Inferior parietal cortex (tissue), 1 donor: ENCODE measurements around the gene PLEKHO2.

Experiments used
- DNase-seq: peaks from one replicate; pipeline ENCODE4 v3.0.0-alpha.2; 2016; ENCODE audit errors: extremely low spot score

Gene PLEKHO2

DNA sequence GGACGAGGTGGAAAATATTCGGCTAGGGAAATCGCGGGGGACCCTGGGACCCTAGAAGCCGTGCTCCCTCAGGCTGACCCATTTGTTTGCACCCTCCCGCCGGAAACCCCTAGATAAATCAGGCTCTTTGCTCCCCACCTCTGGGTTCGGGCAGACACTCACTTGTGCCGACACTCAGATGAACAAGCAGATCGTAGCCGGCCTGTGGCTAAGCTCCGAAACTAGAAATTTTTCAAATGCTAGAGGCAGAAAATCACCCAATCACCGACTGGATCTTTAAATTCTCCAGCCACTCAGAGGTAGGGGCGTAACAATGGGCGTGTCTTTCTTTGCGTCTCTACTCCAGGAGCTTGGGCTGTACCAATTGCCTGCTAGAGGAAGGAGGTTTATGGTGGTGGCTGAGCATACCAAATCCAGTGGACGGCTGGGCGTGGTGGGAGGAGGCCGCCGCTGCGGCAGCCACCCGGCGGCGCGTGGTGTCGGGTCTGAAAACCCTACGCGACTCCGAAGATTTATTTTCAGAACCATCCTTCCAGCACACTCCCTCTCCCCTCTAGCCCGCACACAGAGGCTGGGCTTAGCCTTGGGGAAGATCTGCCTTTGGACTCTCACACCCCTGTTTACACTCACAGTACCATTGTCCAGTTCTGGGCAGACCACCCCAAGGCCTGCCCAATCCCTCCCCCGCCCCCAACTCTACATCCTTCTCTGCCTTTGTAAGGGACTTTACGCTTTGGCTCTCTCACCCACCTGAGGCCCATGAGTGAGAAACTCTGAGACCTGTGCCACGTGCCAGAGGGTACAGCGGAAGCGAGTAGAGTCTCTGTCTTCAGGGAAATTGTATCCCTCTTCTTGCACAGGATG is 16.1 kb upstream of the PLEKHO2 start, which contains the start of gene PIF1:
Gene PIF1 (minus strand): TSS at position 217 of the 864 bp plus-strand sequence. CDS start 1,312 bp downstream, outside the sequence.
- peak; percentile 97 for DNase-seq

DNA sequence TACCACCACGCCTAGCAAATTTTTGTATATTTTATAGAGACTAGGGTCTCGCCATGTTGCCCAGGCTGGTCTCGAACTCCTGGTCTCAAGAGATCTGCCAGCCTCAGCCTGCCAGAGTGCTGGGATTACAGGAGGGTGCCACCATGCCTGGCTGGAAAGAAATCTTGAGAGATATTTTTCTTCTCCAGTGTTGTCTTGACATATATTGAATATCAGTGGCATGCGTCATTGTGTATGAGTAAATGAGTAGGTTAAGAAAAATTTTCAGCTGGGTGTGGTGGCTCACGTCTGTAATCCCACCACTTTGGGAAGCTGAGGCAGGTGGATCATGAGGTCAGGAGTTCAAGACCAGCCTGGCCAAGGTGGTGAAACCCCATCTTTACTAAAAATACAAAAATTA is 12.7 kb upstream of the PLEKHO2 start:
- no peak for DNase-seq

DNA sequence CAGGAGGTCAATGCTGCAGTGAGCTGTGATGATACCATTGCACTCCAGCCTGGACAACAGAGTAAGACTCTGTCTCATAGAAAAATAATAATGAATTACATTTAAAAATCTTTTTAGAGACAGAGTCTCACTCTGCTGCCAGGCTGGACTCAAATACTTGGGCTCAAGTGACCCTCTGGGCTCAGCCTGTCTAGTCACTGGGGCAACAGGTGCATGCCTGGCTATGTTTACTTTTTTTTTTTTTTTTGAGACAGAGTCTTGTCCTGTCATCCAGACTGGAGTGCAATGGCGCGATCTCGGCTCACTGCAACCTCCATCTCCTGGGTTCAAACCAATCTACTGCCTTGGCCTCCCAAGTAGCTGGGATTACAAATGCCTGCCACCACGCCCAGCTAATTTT is 8.0 kb upstream of the PLEKHO2 start:
- DNase-seq: no peak

DNA sequence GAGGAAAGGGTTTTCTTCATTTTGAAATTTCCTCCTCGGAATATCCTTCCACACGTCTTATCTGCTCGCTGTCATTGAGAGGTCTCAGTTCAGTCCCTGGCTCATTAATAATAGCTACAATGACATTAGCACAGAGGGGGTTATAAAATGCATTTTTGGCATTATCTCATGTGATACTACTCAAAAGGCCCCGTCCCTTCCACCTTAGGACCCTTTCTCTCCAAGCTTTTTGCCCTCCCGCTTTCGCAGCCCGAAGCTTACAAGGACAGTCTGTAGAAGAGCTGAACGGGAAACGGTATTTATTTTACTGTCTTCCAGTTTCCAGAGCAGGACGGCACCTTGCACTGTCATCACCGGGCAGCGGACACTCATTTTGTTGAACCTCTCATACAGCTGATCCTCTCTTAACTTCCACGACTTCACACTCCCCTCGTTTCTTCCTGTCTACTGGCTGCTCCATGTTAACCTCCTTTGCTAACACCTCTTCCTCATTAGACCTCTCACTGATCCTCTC is 5.6 kb upstream of the PLEKHO2 start:
- DNase-seq: no peak

DNA sequence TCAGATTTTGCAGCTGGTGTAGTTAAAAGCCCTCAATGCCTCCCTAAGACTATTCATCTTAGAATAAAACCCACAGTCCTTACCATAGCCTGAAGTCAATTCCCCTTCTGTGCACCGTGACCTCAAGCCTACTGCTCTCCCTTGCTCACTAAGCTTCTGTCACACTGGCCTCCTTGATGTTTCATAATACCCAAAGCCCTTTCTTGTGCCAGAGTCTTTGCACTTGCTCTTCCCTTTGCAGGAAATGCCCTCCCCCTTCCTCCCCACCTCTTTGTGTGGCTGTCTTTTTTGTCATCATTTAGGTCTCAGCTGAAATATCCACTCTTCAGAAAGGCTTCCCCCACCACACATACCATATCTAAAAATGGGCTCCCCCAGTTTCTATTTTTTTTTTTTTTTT is 4.2 kb upstream of the PLEKHO2 start:
- DNase-seq: no peak

DNA sequence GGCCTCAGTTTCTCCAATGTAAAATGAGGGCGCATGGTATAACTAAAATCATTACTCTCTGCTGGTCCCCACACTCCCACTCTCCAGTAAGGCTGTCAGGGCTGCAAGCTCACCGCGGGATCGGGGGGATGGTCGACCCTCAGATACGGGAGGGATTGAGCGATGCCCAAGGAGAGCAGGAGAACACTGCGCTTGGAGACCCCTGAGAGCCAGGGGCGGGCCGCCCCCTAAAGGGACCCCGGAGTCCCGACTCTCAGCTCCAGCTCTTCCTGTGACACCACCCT is 713 bp upstream of the PLEKHO2 start:
- DNase-seq: no peak

DNA sequence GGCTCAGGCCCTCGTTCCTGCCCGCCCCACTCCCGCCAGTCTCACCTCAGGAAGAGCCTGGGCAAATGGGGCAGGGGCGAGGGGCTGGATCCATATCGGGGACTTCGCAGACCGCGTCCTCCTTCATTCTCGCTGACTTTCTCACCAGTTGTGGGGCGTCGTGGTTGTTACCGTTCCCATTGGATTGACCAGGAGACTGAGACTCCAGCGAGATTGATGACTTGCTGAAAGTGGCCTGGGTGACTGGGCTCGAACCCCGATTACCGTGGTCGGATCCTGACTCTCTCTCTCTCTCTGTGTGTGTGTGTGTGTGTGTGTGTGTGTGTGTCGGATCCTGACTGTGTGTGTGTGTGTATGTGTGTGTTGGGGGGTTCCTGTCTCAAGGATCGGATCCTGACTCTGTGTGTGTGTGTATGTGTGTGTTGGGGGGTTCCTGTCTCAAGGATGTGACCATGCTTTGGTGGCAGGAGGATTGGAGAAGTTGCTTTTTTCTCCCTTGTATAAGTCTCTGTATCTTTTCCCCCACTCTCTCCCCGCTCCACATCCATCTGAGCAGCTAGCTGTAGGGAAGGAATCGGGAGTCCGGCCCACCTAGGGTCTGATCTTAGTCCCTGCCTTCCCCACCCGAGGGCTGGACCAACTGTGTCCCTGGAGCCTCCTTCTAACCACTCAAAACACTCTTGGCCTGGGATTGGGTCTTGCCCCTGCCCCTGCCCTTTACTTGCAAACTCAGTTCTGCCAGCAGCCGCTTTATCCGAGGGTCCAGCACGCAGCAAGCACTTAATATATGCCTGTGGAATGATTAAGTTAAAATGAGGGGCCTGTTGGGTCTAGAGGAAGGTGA is 603 bp downstream of the PLEKHO2 start:
- DNase-seq: no peak

DNA sequence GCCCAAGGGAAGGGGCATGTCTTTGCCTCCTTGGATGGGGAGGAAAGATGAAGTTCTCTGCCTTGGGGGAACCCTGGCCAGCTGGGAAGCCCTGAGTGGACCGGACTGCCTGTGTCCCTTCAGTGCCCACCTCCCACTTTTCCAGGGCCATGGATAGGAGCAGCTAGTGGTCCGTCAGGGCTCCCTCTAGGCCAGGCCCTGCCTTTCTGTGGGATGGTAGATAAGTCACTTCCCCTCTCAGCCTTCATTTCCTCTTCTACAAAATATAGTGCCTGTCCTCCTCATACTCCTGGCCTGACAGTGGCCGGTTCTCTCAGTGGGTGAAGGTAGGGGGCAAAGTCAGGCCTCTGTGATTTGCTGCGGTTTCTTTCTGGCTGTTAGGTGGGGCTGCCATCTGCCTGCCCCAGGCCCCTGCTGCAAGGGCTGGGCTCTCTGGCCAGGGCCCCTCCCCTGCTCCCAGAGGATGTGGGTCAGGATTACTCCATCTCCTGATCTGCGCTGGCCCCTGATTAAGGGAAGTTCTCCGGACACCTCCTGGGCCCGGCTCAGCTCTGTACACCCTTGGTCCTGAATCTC is 1.4 kb downstream of the PLEKHO2 start:
- no peak for DNase-seq

DNA sequence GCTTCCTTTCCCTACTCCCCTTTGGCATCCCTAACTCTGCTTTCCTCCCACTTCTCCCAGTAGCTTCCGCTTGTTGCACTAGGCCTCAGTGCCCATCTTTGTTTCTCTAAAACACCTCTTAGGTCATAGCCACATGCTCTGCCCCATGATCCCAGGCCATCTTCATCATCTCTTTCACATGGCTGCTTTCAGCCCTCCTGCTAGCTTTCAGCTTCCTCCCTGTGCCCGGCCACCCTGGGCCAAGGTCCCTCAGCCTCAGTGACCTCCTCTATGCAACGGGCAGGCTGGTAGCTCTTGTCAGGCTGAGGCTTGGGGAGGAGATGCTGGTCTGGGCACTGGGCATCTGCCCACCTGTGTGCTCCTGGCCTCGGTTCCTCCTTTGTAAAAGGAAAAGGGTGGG is 2.3 kb downstream of the PLEKHO2 start:
- DNase-seq: no peak

DNA sequence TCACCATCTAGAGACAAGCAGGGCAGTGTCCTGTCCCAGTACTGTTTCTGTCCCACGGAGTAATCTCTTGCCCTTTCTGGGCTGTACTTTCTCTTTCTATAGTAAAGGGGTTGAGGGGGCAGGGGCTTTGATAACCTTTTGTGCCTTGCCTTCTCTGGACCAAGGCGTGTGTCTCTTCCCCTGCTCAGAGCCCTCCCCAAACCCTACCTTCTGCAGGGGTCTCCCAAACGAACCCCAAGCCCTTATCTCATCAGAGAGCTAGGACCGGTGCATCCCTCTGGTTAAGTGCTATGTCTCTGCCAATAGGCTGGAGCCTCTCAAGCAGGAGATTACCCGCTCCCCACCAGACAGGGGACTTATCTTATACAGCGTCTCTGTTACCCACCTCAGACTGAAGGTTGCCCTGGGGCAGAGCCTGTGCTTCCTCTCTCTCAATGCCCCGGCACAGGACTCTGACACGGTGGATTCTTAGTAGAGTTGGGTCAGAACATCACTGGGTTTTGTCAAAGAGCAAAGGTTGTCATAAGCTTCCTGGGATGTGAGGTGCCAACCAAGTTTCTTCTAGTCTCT is 2.9 kb downstream of the PLEKHO2 start:
- DNase-seq: no peak

DNA sequence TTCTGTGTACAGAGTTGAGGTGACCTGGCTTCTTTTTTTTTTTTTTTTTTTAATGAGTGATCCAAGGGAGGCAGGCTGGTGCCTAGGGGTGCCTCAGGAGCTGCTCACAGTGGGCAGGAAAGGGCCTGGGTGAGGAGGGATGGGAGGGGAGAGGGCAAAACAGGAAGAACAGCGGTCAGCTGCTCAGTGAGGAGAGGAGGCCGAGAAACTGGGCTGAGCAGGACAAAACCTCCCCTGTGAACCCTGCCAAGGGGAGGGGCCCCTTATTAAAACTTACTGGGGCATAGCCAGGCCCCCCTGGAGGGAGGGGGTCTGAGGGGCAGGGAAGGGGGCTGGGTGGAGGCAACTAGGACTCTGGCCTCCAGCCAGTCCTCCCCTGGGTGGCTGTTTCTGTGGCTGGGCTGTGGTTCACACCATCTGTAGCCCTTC is 3.5 kb downstream of the PLEKHO2 start:
- no peak for DNase-seq

DNA sequence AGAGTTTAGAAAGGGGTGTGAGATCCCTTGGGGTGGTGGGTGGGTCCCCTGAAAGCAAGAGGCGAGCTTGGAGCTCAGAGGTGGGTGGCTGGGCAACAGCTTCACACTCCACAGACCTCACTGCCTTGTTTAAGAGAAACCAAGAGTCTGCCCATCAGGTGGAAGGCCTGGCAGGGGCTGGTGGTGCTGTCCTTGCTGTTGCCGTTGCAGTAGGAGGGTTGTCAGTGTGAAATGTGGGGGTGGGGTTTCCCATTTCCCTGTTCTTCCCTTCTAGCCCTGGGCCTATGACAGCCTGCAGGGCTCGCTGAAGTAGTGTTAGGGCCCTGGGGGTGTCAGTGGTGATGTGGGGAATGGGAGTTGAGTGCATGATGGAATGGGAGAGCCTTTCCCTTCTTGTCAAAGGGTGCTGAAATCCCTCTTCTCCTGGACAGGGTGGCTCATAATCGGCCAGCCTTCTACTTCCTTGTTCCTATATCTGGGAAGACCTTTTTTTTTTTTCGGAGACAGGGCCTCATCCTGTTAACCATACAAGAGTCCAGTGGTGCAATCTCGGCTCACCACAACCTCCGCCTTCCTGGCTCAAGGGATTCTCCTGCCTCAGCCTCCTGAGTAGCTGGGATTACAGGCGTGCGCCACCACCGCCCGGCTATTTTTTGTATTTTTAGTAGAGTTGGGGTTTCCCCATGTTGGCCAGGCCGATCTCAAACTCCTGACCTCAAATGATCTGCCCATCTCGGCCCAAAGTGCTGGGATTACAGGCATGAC is 4.3 kb downstream of the PLEKHO2 start:
- no peak for DNase-seq

DNA sequence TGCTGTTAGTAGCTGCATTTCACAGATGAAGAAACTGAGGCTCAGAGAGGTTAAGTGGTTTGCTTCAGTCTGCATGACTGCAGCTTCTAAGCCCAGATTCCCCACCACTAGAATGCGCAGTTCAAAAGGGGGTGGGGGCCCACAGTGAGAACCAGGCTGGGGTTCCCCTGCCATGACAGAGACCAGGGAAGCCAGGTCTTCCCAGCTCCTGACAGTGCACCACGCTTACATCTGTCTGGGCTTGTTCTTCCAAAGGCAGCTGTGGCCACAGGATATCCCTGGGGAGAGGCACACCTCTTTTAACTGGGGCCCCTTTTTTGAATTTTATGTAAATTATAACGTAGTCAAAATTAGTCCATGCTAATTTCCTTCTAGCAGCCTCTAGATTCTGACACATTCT is 5.3 kb downstream of the PLEKHO2 start:
- no peak for DNase-seq

DNA sequence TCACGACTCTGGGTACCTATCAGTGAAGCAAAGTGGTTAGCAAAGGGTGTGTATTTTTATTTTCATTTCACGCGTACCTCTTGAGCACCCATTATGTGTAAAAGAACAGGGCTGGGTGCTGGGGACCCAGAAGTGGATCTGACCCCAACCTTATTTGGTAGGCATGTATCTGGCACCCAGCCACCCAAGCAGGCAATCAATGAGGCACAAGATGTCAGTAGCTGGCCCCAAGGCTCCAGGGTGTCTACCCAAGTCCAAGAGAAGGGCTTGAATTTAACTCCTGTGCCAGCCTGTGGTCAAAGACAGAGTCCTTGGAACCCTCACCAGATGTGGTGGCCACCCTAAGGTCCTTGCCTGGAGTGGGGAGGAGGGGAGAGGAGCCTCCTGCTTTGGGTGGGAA is 5.7 kb downstream of the PLEKHO2 start:
- DNase-seq: no peak

DNA sequence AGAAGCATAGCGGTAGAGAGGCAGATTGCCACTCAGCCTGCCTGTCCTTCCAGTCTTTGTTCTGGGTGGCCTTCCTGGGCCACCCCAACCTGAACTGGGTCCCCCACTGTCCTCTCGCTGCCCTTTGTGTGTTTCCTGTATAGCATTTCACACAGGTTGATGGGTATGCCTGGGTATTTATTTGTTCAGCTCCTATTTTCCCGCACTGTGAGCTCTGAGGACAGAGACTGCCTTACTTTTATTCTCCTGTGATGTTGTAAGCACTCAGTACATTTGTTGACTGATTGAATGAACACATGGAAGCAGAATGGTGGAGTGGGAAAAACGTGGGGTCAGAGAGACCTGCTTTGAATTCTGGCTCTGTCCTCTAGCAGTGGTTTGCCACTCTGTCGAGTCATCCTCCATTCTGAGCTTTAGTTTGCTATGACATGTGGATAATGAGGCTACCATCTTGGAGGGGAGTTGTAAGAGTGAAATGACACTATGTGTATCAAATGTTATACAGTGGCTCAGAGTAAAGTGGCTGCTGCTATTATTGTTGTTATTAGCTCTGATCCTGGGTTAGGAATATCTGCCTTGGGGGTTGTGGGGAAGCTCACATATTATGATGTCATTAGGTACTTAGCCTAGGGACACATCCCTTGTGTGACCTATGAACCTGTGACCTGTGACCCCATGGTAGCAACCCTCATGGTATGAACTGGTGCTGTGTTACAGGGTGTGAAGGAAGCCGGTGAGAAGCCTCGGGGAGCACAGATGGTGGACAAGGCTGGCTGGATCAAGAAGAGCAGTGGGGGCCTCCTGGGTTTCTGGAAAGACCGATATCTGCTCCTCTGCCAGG is 6.4 kb downstream of the PLEKHO2 start:
- DNase-seq: no peak

DNA sequence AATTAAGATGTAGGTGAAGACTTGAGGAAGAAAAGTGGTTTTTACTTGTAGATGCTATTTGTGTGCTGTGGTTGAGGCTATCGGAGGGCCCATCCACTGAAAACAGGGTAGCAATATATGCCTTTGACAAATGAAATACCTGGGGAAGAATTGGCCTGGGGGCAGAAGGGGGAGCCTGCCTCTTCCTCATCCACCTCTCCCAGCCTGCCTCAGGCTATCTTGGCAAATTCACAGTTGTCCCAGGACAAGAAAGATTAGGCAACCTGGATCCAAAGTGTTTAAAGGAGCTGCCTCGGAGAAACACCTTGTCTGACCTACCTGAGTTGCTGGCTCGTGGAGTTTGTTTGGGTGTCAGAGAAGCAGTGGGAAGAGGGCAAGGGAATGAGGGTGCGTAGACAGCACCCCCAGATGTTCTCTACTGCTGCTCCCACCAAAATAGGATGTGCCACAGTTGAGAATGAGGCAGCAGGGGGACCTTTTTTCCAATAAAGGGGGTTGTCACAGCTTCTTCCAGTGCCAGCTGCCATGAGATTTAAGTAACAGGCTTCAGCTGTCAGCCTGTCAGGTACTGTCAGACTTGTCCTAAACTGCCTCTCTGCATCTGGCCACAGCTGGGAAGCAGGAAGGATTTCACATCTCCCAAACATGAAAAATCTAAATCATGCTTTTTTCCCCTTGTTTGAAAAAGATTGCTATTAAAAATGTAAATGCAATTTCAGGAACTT is 9.2 kb downstream of the PLEKHO2 start:
- DNase-seq: no peak

DNA sequence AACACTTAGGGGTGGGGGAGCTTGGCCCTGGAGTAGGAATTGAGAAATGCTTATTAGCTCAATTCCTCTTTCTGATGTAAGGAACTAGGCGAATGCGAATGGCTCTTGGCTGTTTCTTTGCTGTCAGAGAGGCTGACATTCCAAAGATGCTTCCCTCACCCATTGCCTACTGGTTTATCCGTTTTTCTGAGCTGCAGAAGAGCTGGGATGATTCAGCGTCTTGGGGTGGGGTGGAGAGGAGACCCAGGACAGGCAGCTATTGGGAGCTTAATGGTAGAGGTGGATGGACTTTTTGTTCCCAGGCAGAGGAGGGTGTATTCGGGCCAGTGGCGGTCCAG is 9.8 kb downstream of the PLEKHO2 start:
- DNase-seq: no peak

DNA sequence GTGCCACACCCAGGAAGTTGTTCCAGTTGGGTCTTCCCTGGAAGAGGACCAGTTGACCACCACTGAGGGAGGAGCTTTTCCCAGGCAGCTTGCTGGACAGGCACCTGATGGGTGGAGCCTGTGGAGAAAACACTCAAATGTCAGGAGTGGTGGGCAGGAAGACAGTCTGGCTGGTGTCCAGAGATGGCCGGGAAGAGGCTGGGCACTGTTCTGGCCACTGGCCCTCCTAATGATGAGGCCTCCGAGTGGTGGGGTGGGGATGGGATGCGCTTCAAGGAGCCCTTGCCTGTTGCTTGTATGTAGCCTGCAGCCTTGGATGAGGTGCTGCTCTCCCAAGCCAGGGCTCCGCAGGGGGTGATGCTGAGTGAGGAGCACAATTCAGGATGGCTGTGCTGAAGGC is 12.3 kb downstream of the PLEKHO2 start:
- DNase-seq: no peak

DNA sequence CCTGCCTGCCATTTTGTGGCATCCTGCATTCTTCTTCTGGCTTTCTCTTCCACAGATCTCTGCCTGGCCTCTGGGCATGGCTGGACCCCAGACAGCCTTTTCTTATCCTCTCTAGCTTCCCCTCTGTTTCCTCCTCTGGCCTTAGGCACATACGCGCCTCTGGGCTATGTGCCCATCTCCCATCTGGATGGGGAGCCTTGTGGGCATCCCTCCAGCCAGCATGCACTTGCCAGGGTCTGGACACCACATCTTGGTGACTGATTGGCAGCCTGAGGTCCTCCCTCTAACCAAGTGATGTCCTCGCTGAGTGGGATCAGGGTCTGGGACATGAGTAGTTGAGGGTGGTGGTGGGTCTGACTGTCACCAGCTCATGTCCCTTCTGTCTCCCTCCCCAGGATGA is 12.8 kb downstream of the PLEKHO2 start:
- no peak for DNase-seq
